OCI-LY1 (cell line): ENCODE results near the gene CRAT.

ENCODE experiments used
- H2AFZ ChIP-seq: fragments of 200-600 bp; sonication (generic), shearing (Covaris generic); 2 replicates; pipeline ENCODE4 v1.6.0; 2014; ENCODE audit warnings: antibody characterized with exemption, mild to moderate bottlenecking, low read length
- H3F3A ChIP-seq: fragments of 200-600 bp; sonication (generic), shearing (Covaris generic); 2 replicates; pipeline ENCODE4 v1.6.0; 2014; ENCODE audit warnings: mild to moderate bottlenecking, antibody characterized with exemption, low read length, moderate library complexity; ENCODE audit not compliant: insufficient read depth
- H3K27ac ChIP-seq: fragments of 200-600 bp; sonication (generic); 2 replicates; pipeline ENCODE4 v1.5.1; 2014; ENCODE audit warnings: low read length, mixed run types, mild to moderate bottlenecking, low read depth; ENCODE audit not compliant: poor library complexity, severe bottlenecking
- H3K27me3 ChIP-seq: fragments of 200-600 bp; sonication (generic); 2 replicates; pipeline ENCODE4 v1.6.0; 2014; ENCODE audit warnings: antibody characterized with exemption, mild to moderate bottlenecking, low read length, moderate library complexity; ENCODE audit not compliant: insufficient read depth
- H3K36me3 ChIP-seq: fragments of 200-600 bp; sonication (generic); 2 replicates; pipeline ENCODE4 v1.6.1; 2014; ENCODE audit warnings: mild to moderate bottlenecking, antibody characterized with exemption, low read length, moderate library complexity, mixed read lengths; ENCODE audit not compliant: insufficient read depth
- H3K4me1 ChIP-seq: fragments of 200-600 bp; sonication (generic); 2 replicates; pipeline ENCODE4 v1.5.1; 2014; ENCODE audit warnings: mild to moderate bottlenecking, low read length, moderate library complexity; ENCODE audit not compliant: insufficient read depth, severe bottlenecking
- H3K4me2 ChIP-seq: fragments of 200-600 bp; sonication (generic), shearing (Covaris generic); 2 replicates; pipeline ENCODE4 v1.6.1; 2014; ENCODE audit warnings: low read length
- H3K4me3 ChIP-seq: fragments of 200-600 bp; sonication (generic); 2 replicates; pipeline ENCODE4 v1.5.1; 2014; ENCODE audit warnings: low read length, low read depth, mild to moderate bottlenecking, mixed read lengths; ENCODE audit not compliant: poor library complexity, severe bottlenecking
- H3K79me2 ChIP-seq: fragments of 200-600 bp; shearing (Covaris generic); 2 replicates; pipeline ENCODE4 v1.6.1; 2016; ENCODE audit warnings: mixed run types, low read length, mixed read lengths; ENCODE audit not compliant: insufficient read depth
- H3K9ac ChIP-seq: fragments of 200-600 bp; sonication (generic), shearing (Covaris generic); 2 replicates; pipeline ENCODE4 v1.6.1; 2014; ENCODE audit warnings: mild to moderate bottlenecking, low read length, mixed read lengths
- H3K9me2 ChIP-seq: fragments of 200-600 bp; sonication (generic), shearing (Covaris generic); 2 replicates; pipeline ENCODE4 v1.6.1; 2014; ENCODE audit warnings: low read depth, mild to moderate bottlenecking, low read length, mixed read lengths
- H3K9me3 ChIP-seq: fragments of 200-600 bp; shearing (Covaris generic); 2 replicates; pipeline ENCODE4 v1.6.1; 2014; ENCODE audit warnings: low read length, mixed read lengths
- H4K20me1 ChIP-seq: fragments of 200-600 bp; sonication (generic), shearing (Covaris generic); 2 replicates; pipeline ENCODE4 v1.6.0; 2016; ENCODE audit warnings: mild to moderate bottlenecking, low read length; ENCODE audit not compliant: insufficient read depth
- CTCF ChIP-seq: fragments of 200-600 bp; sonication (generic), shearing (Covaris generic); IDR thresholded peaks from 2 replicates; pipeline ENCODE4 v1.5.1; 2017; ENCODE audit warnings: mild to moderate bottlenecking, antibody characterized with exemption, low read length, moderate library complexity, mixed read lengths
- EZH2 ChIP-seq: fragments of 200-600 bp; sonication (generic), shearing (Covaris generic); IDR thresholded peaks from 2 replicates; pipeline ENCODE4 v1.8.0; 2017; ENCODE audit warnings: borderline replicate concordance, mixed run types, mild to moderate bottlenecking, antibody characterized with exemption, low read length, moderate library complexity, mixed read lengths

The CRAT gene

DNA sequence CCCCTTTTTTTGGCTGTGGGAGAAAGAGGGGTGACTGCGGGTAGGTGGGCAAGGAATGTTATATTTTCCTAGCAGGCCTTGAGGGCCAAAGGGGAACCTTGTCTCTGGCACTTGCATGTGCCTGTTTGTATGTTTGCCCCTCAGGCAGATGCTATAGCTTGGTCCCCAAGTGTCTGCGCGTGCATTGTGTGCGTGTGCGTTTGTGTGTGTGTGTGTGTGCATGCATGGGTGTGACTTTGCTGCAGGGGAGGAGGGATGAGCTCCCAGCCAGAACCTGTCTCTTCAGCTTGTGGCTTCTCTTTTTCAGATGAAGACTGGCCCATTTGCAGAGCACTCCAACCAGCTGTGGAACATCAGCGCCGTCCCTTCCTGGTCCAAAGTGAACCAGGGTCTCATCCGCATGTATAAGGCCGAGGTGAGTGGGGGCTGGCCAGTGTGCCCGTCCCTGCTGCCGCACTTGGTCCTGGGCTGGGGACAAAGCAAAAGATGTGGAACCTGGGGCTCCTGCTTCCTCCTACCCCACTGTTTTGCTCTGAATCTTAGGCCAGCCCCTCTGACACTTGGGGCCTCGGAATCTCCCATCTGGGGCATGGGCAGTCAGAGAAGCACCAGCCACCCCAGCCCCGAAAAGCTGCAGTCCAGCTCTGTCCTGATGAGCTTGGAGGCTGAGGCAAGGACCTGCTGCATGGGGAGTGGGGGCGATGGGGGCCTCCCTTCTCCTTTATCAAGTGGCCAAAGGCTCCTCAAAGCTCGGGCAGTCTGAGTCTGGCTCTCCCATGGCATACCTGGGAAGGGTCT, 31.7 kb upstream of the CRAT start:
- H3K9me2 ChIP-seq = no peaks in the 10 kb centered on the region
- H3K79me2 ChIP-seq = no peaks in the 10 kb centered on the region
- peaks cover 48% of the 10 kb centered on the region for H3K4me1 ChIP-seq
- H3K36me3 ChIP-seq = peaks cover 24% of the 10 kb centered on the region
- H2AFZ ChIP-seq = no peak overlapping the region
- no peak overlapping the region; the same call in 1 of the 2 replicates for H3K9ac ChIP-seq
- H3F3A ChIP-seq = peaks cover 5% of the 10 kb centered on the region; the same call in 1 of the 2 replicates
- no peak overlapping the region for H3K4me3 ChIP-seq
- no peak overlapping the region for H3K4me2 ChIP-seq
- no peak for TF ChIP-seq EZH2
- H3K27ac ChIP-seq = peak overlapping the region; percentile 97
- H3K27me3 ChIP-seq = no peaks in the 10 kb centered on the region
- H3K9me3 ChIP-seq = no peaks in the 10 kb centered on the region
- no peaks in the 10 kb centered on the region for H4K20me1 ChIP-seq

DNA sequence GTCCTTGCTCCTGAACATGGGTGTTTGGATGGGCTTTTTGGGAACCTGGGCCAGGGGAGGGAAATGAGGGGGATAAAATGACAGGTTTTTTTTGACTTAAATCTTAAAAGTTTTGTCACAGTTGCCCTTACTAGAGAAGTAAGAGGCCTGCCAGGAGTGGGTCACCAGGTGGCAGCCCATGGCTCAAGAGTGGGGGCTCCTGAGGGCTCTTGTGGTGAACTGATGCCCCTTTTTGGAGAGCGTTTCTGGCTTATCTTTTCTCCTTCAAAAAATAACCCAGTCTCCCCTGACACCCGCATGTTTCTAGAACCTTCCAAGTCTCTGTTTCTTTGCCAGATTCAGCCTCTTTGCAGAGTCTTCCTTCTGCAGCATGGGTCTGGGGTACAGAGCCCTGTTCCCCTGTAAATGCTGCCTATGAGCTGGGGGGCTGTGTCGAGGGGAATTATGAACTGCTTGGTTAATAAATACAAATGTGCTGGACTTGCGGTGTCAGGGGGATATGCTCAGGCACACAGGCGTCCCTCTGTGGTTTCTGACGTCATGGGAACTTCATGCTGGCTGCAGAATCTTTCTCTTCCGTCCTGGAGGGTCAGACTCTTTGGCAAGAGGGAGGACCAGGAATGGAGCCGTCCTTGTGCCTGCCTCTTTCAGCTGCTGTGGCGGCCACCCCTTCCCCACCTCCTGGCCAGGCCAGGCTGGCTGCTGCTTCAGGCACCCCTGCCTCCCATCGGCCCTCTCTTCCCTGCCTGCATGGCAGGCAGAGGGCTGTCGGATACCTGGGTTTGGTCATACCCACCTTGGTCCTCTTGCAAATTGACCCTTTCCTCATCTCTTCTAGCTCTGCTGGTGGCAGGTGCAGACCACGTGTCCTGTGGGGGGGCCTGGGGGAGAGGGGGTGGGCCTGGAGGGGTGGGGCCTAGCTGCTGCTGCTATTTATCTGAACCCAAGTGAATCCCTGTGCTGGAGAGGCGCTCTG, 30.8 kb upstream of the CRAT start:
- Histone ChIP-seq H3K36me3 (peaks cover 34% of the 10 kb centered on the region), H3K79me2 (no peaks in the 10 kb centered on the region), H3F3A (peaks cover 5% of the 10 kb centered on the region; the same call in 1 of the 2 replicates), H3K9me2 (no peaks in the 10 kb centered on the region), H3K4me2 (peak overlapping the region; percentile 57), H2AFZ (no peak overlapping the region), H3K27me3 (no peaks in the 10 kb centered on the region), H3K9me3 (no peaks in the 10 kb centered on the region), H3K9ac (peak overlapping the region; percentile 57), H3K27ac (peak overlapping the region; percentile 97), H3K4me3 (peak overlapping the region; percentile 35), H3K4me1 (peaks cover 44% of the 10 kb centered on the region), H4K20me1 (no peaks in the 10 kb centered on the region)
- no peak for TF ChIP-seq EZH2
- TF ChIP-seq CTCF = no peak

DNA sequence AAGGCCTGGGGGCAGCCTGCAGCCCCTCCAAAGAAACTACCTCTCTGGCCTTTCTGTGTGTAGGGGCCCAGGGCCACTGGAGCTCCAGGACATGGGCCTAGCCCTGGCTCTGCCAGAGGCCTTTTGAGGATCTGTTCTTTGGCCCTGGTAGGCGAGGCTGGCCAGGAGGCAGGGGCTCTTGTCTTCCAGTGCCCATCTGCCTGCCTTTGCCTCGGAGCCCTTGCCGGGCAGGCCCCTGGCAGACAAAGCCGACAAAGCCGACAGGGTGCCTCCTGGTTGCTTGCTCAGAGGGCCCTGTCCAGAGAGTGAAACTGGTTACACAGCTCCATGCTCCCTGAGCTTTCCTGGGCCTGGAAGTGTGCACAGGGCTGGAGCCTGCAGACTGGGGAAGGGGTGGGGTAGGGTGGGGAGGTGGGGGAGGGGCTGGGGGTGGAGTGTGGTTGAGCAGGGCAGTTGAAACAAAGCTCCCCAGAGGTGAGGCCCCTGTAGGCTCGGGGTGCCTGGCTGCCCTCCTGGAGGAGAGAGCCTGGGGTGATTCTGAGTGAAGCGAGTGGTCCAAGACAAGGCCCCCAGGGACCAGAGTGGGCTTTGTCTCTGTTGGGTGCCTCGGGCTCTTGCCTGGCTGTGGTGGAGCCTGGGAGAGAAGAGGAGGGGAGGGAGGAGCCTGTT, 29.9 kb upstream of the CRAT start:
- no peak overlapping the region for H2AFZ ChIP-seq
- H4K20me1 ChIP-seq = no peaks in the 10 kb centered on the region
- TF ChIP-seq CTCF (no peak), EZH2 (no peak)
- no peaks in the 10 kb centered on the region for H3K9me2 ChIP-seq
- H3K4me1 ChIP-seq = peaks cover 44% of the 10 kb centered on the region
- peak overlapping the region; percentile 76 for H3K4me2 ChIP-seq
- peaks cover 38% of the 10 kb centered on the region for H3K36me3 ChIP-seq
- H3K79me2 ChIP-seq = no peaks in the 10 kb centered on the region
- peak overlapping the region; percentile 84 for H3K9ac ChIP-seq
- H3K4me3 ChIP-seq = peak overlapping the region; percentile 49
- H3K27me3 ChIP-seq = no peaks in the 10 kb centered on the region
- H3K27ac ChIP-seq = peak overlapping the region; percentile 97
- peaks cover 5% of the 10 kb centered on the region; the same call in 1 of the 2 replicates for H3F3A ChIP-seq
- no peaks in the 10 kb centered on the region for H3K9me3 ChIP-seq
